ENCODE data around the gene CPN2. TPM values are rescaled to one million over a fixed set of nuclear protein-coding genes. Genes with fewer than 3 reads are reported as not detected.

CPN2 gene
- not detected for polyA plus RNA-seq

GRCh38 chr3:194351080-194351672 lies at the start of gene CPN2:
TSS of gene CPN2 (minus strand) at chr3:194351328. CDS start at chr3:194342702, 8,626 bp downstream.
- no peaks in the 10 kb centered on the region for H3K36me3 Mint-ChIP-seq
- H3K9me3 Mint-ChIP-seq: no peaks in the 10 kb centered on the region
- no peak within 1 kb of the TSS for H3K27ac Mint-ChIP-seq
- H3K27me3 Mint-ChIP-seq (ENCODE audit: low read depth in 3 of 3): no peaks in the 10 kb centered on the region
- no peak for DNase-seq
- no peaks in the 10 kb centered on the region for H3K4me1 Mint-ChIP-seq
- H3K4me3 Mint-ChIP-seq: no peak within 1 kb of the TSS

GRCh38 chr3:194399874-194400411 lies 48.8 kb upstream of the CPN2 start:
- Mint-ChIP-seq H3K27ac (no peak overlapping the region), H3K4me3 (peak overlapping the region in 2 of 5 donors; percentile 42 to 79), H3K36me3 (peaks cover 0 to 4% (median 0%) of the 10 kb centered on the region in 3 donors), H3K9me3 (peaks cover 0 to 2% (median 0%) of the 10 kb centered on the region in 6 donors), H3K4me1 (peaks cover 37 to 41% of the 10 kb centered on the region in 2 donors), H3K27me3 (ENCODE audit: low read depth in 3 of 3) (peaks cover 0 to 16% (median 10%) of the 10 kb centered on the region in 3 donors)
- no peak for DNase-seq

GRCh38 chr3:194399166-194399565 lies 48.0 kb upstream of the CPN2 start, which contains the start of gene GP5:
TSS of gene GP5 (minus strand) at chr3:194399266. CDS start at chr3:194398282, 984 bp downstream.
- Mint-ChIP-seq H3K4me1 (peaks cover 36 to 41% of the 10 kb centered on the region in 2 donors), H3K9me3 (peaks cover 0 to 2% (median 0%) of the 10 kb centered on the region in 6 donors), H3K27me3 (ENCODE audit: low read depth in 3 of 3) (peaks cover 0 to 17% (median 10%) of the 10 kb centered on the region in 3 donors), H3K27ac (peak within 1 kb of the TSS in 1 of 6 donors; percentile 16), H3K4me3 (peak within 1 kb of the TSS; percentile 69 to 85 (median 79)), H3K36me3 (no peaks in the 10 kb centered on the region)
- DNase-seq: no peak

- DNase-seq: peak; percentile 26 to 42 (median 31)
- peak overlapping the region in 1 of 6 donors; percentile 16 for H3K27ac Mint-ChIP-seq
- peaks cover 0 to 17% (median 10%) of the 10 kb centered on the region in 3 donors for H3K27me3 Mint-ChIP-seq (ENCODE audit: low read depth in 3 of 3)
- peaks cover 0 to 2% (median 0%) of the 10 kb centered on the region in 6 donors for H3K9me3 Mint-ChIP-seq
- H3K36me3 Mint-ChIP-seq: no peaks in the 10 kb centered on the region
- peaks cover 36 to 41% of the 10 kb centered on the region in 2 donors for H3K4me1 Mint-ChIP-seq
- H3K4me3 Mint-ChIP-seq: peak overlapping the region; percentile 69 to 85 (median 79)
Measured at GRCh38 chr3:194397757-194398312, 46.7 kb upstream of the CPN2 start.

- Mint-ChIP-seq H3K27ac (no peak overlapping the region), H3K27me3 (ENCODE audit: low read depth in 3 of 3) (peaks cover 0 to 17% (median 10%) of the 10 kb centered on the region in 3 donors), H3K4me3 (peak overlapping the region; percentile 69 to 85 (median 79)), H3K9me3 (peaks cover 0 to 2% (median 0%) of the 10 kb centered on the region in 6 donors), H3K4me1 (peaks cover 36 to 41% of the 10 kb centered on the region in 2 donors), H3K36me3 (no peaks in the 10 kb centered on the region)
- peak in 1 of 3 donors; percentile 10 for DNase-seq
Measured at GRCh38 chr3:194396859-194397756, 46.0 kb upstream of the CPN2 start.

GRCh38 chr3:194396539-194396858 lies 45.4 kb upstream of the CPN2 start:
- H3K27ac Mint-ChIP-seq: no peak overlapping the region
- no peaks in the 10 kb centered on the region for H3K36me3 Mint-ChIP-seq
- H3K4me1 Mint-ChIP-seq: peaks cover 36 to 41% of the 10 kb centered on the region in 2 donors
- H3K9me3 Mint-ChIP-seq: peaks cover 0 to 2% (median 0%) of the 10 kb centered on the region in 6 donors
- H3K27me3 Mint-ChIP-seq (ENCODE audit: low read depth in 3 of 3): peaks cover 0 to 17% (median 10%) of the 10 kb centered on the region in 3 donors
- peak overlapping the region; percentile 36 to 81 (median 68) for H3K4me3 Mint-ChIP-seq
- no peak for DNase-seq

GRCh38 chr3:194395778-194396538 lies 44.8 kb upstream of the CPN2 start:
- Mint-ChIP-seq H3K4me1 (peaks cover 36 to 41% of the 10 kb centered on the region in 2 donors), H3K27ac (no peak overlapping the region), H3K27me3 (ENCODE audit: low read depth in 3 of 3) (peaks cover 0 to 17% (median 10%) of the 10 kb centered on the region in 3 donors), H3K9me3 (peaks cover 0 to 2% (median 0%) of the 10 kb centered on the region in 6 donors), H3K36me3 (no peaks in the 10 kb centered on the region), H3K4me3 (peak overlapping the region in 4 of 5 donors; percentile 21 to 81 (median 64))
- DNase-seq: no peak

- no peak overlapping the region for H3K27ac Mint-ChIP-seq
- peak overlapping the region in 3 of 5 donors; percentile 13 to 21 (median 19) for H3K4me3 Mint-ChIP-seq
- no peak for DNase-seq
- H3K27me3 Mint-ChIP-seq (ENCODE audit: low read depth in 3 of 3): peaks cover 0 to 17% (median 11%) of the 10 kb centered on the region in 3 donors
- H3K4me1 Mint-ChIP-seq: peaks cover 36 to 39% of the 10 kb centered on the region in 2 donors
- no peaks in the 10 kb centered on the region for H3K36me3 Mint-ChIP-seq
- peaks cover 0 to 2% (median 0%) of the 10 kb centered on the region in 6 donors for H3K9me3 Mint-ChIP-seq
Measured at GRCh38 chr3:194395212-194395611, 44.1 kb upstream of the CPN2 start.

GRCh38 chr3:194392576-194392975 lies 41.4 kb upstream of the CPN2 start:
- peaks cover 0 to 4% (median 0%) of the 10 kb centered on the region in 3 donors for H3K36me3 Mint-ChIP-seq
- H3K4me1 Mint-ChIP-seq: peaks cover 13 to 15% of the 10 kb centered on the region in 2 donors
- DNase-seq: no peak
- H3K4me3 Mint-ChIP-seq: no peak overlapping the region
- H3K27ac Mint-ChIP-seq: no peak overlapping the region
- H3K27me3 Mint-ChIP-seq (ENCODE audit: low read depth in 3 of 3): peaks cover 0 to 9% (median 4%) of the 10 kb centered on the region in 3 donors
- H3K9me3 Mint-ChIP-seq: no peaks in the 10 kb centered on the region

GRCh38 chr3:194390835-194391234 lies 39.7 kb upstream of the CPN2 start:
- peaks cover 0 to 8% (median 3%) of the 10 kb centered on the region in 3 donors for H3K27me3 Mint-ChIP-seq (ENCODE audit: low read depth in 3 of 3)
- no peak for DNase-seq
- peaks cover 2 to 3% of the 10 kb centered on the region in 2 donors for H3K4me1 Mint-ChIP-seq
- H3K4me3 Mint-ChIP-seq: no peak overlapping the region
- H3K9me3 Mint-ChIP-seq: no peaks in the 10 kb centered on the region
- no peak overlapping the region for H3K27ac Mint-ChIP-seq
- peaks cover 0 to 4% (median 0%) of the 10 kb centered on the region in 3 donors for H3K36me3 Mint-ChIP-seq

GRCh38 chr3:194389269-194389668 lies 38.1 kb upstream of the CPN2 start:
- Mint-ChIP-seq H3K9me3 (no peaks in the 10 kb centered on the region), H3K4me1 (no peaks in the 10 kb centered on the region), H3K27me3 (ENCODE audit: low read depth in 3 of 3) (peaks cover 0 to 5% (median 4%) of the 10 kb centered on the region in 3 donors), H3K36me3 (peaks cover 0 to 4% (median 0%) of the 10 kb centered on the region in 3 donors), H3K4me3 (no peak overlapping the region), H3K27ac (no peak overlapping the region)
- no peak for DNase-seq

- no peak for DNase-seq
- H3K4me1 Mint-ChIP-seq: no peaks in the 10 kb centered on the region
- H3K9me3 Mint-ChIP-seq: no peaks in the 10 kb centered on the region
- H3K4me3 Mint-ChIP-seq: no peak overlapping the region
- peaks cover 0 to 4% (median 0%) of the 10 kb centered on the region in 3 donors for H3K36me3 Mint-ChIP-seq
- H3K27me3 Mint-ChIP-seq (ENCODE audit: low read depth in 3 of 3): peaks cover 0 to 6% (median 5%) of the 10 kb centered on the region in 3 donors
- no peak overlapping the region for H3K27ac Mint-ChIP-seq
Measured at GRCh38 chr3:194387926-194388418, 36.8 kb upstream of the CPN2 start.

Measured in immature natural killer cell (primary cell).